Neural cell (in vitro differentiated cells): ENCODE results near the gene RNU2-63P. TPM values are rescaled to one million over a fixed set of nuclear protein-coding genes. Genes with fewer than 3 reads are reported as not detected.
"Not testable (repeated sequence)": the region's sequence is repeated elsewhere in the genome, so short reads cannot be mapped to it uniquely, and the experiment has no call there.

Experiments
- H2AFZ ChIP-seq: fragments of 200-600, 300-800 bp; sonication (generic), shearing (Covaris generic); 2 replicates; pipeline ENCODE4 v1.6.0; 2014; ENCODE audit warnings: low read depth, mild to moderate bottlenecking, antibody characterized with exemption, low read length, moderate library complexity
- H3F3A ChIP-seq: fragments of 200-600 bp; shearing (Covaris generic); 2 replicates; pipeline ENCODE4 v1.6.1; 2016; ENCODE audit warnings: mild to moderate bottlenecking, moderate library complexity, mixed read lengths, antibody characterized with exemption, low read length; ENCODE audit not compliant: insufficient read depth, poor library complexity, severe bottlenecking
- H3K27ac ChIP-seq: fragments of 200-600, 300-800 bp; sonication (generic), shearing (Covaris generic); 2 replicates; pipeline ENCODE4 v1.5.1; 2014; ENCODE audit warnings: mild to moderate bottlenecking, low read length, moderate library complexity
- H3K27me3 ChIP-seq: fragments of 300-800, 200-600 bp; sonication (generic), shearing (Covaris generic); 2 replicates; pipeline ENCODE4 v1.6.0; 2014; ENCODE audit warnings: mild to moderate bottlenecking, low read depth, low read length, moderate library complexity; ENCODE audit not compliant: insufficient read depth
- H3K36me3 ChIP-seq: fragments of 300-800, 200-600 bp; sonication (generic), shearing (Covaris generic); 2 replicates; pipeline ENCODE4 v1.5.1; 2014; ENCODE audit warnings: mild to moderate bottlenecking, antibody characterized with exemption, low read length, moderate library complexity; ENCODE audit not compliant: insufficient read depth
- H3K4me2 ChIP-seq: fragments of 300-800, 200-600 bp; sonication (generic), shearing (Covaris generic); 2 replicates; pipeline ENCODE4 v1.6.0; 2014; ENCODE audit warnings: mild to moderate bottlenecking, low read length
- H3K4me3 ChIP-seq: fragments of 300-800, 200-600 bp; sonication (generic), shearing (Covaris generic); 2 replicates; pipeline ENCODE4 v1.5.1; 2014; ENCODE audit warnings: mild to moderate bottlenecking, low read length, moderate library complexity
- H3K79me2 ChIP-seq: fragments of 200-600 bp; shearing (Covaris generic); replicated peaks from 2 replicates; pipeline ENCODE4 v1.6.0; 2014; ENCODE audit warnings: mild to moderate bottlenecking, low read length, moderate library complexity; ENCODE audit not compliant: insufficient read depth
- H3K9ac ChIP-seq: fragments of 300-800, 200-600 bp; sonication (generic), shearing (Covaris generic); 2 replicates; pipeline ENCODE4 v1.6.1; 2016; ENCODE audit warnings: mild to moderate bottlenecking, low read length, mixed read lengths
- H3K9me2 ChIP-seq: fragments of 200-600 bp; shearing (Covaris generic); 2 replicates; pipeline ENCODE4 v1.6.1; 2016; ENCODE audit warnings: mild to moderate bottlenecking, low read length, mixed read lengths; ENCODE audit not compliant: insufficient read depth
- H3K9me3 ChIP-seq: fragments of 200-600, 300-800 bp; sonication (generic), shearing (Covaris generic); 2 replicates; pipeline ENCODE4 v1.6.1; 2016; ENCODE audit warnings: mild to moderate bottlenecking, mixed run types, low read length, moderate library complexity, mixed read lengths
- H4K20me1 ChIP-seq: fragments of 200-600 bp; shearing (Covaris generic); 2 replicates; pipeline ENCODE4 v1.6.1; 2016; ENCODE audit warnings: mild to moderate bottlenecking, mixed run types; ENCODE audit not compliant: insufficient read depth
- CTCF ChIP-seq: fragments of 450-650 bp; IDR thresholded peaks from 2 replicates; pipeline ENCODE4 v1.5.1; 2014; ENCODE audit warnings: antibody characterized with exemption, mild to moderate bottlenecking, moderate library complexity; ENCODE audit not compliant: poor library complexity, severe bottlenecking
- EP300 ChIP-seq: fragments of 450-650 bp; conservative IDR thresholded peaks from 2 replicates; pipeline ENCODE4 v1.6.1; 2014; ENCODE audit warnings: antibody characterized with exemption, mild to moderate bottlenecking, moderate library complexity; ENCODE audit not compliant: poor library complexity, severe bottlenecking
- EZH2 ChIP-seq: fragments of 200-600, 300-800 bp; shearing (Covaris generic), sonication (generic); IDR thresholded peaks from 2 replicates; pipeline ENCODE4 v1.6.1; 2014; ENCODE audit warnings: antibody characterized with exemption, low read length, borderline replicate concordance, mild to moderate bottlenecking; ENCODE audit not compliant: insufficient read depth, poor library complexity, severe bottlenecking
- MXI1 ChIP-seq: fragments of 450-650 bp; conservative IDR thresholded peaks from 2 replicates; pipeline ENCODE4 v1.6.1; 2014; ENCODE audit warnings: antibody characterized with exemption, mild to moderate bottlenecking; ENCODE audit not compliant: poor library complexity, severe bottlenecking
- POLR2AphosphoS5 ChIP-seq: IDR thresholded peaks from 2 replicates; pipeline ENCODE4 v1.6.1; 2012
- RAD21 ChIP-seq: fragments of 450-650 bp; conservative IDR thresholded peaks from 2 replicates; pipeline ENCODE4 v1.6.1; 2014; ENCODE audit warnings: antibody characterized with exemption, mild to moderate bottlenecking, moderate library complexity
- REST ChIP-seq: IDR thresholded peaks from 2 replicates; pipeline ENCODE4 v1.6.1; 2012; ENCODE audit warnings: borderline replicate concordance
- SMC3 ChIP-seq: fragments of 450-650 bp; conservative IDR thresholded peaks from 2 replicates; pipeline ENCODE4 v1.6.1; 2014; ENCODE audit warnings: antibody characterized with exemption, mild to moderate bottlenecking, moderate library complexity; ENCODE audit not compliant: poor library complexity
- TAF1 ChIP-seq: IDR thresholded peaks from 2 replicates; pipeline ENCODE4 v1.6.1; 2012; ENCODE audit warnings: low read depth
- polyA plus RNA-seq: library from polyadenylated mRNA; depleted of rRNA; stranded (reverse); fragments of >200 nt; gene quantifications from 2 replicates; pipeline ENCODE4 v1.2.3, GENCODE V29; 2014

RNU2-63P gene
- polyA plus RNA-seq, 1 donor from 2014 or later = not detected

- not testable (repeated sequence) for H3K9me2 ChIP-seq, H3K27ac ChIP-seq, H3K9ac ChIP-seq, H3F3A ChIP-seq, H2AFZ ChIP-seq, H3K4me2 ChIP-seq, H3K27me3 ChIP-seq, H4K20me1 ChIP-seq, H3K9me3 ChIP-seq, H3K36me3 ChIP-seq, H3K79me2 ChIP-seq
- peak overlapping the region; percentile 70 for H3K4me3 ChIP-seq
Measured at GRCh38 chr2:88017780-88018038, 1.4 kb upstream of the RNU2-63P start.

GRCh38 chr2:88016960-88017779 is 823 bp upstream of the RNU2-63P start:
- no peak for TF ChIP-seq CTCF
- no peak for TF ChIP-seq TAF1
- TF ChIP-seq REST = no peak
- TF ChIP-seq EP300 = no peak
- TF ChIP-seq MXI1 = no peak
- no peak for TF ChIP-seq SMC3
- no peaks in the 10 kb centered on the region for H3K27me3 ChIP-seq
- peak overlapping the region; percentile 70 for H3K4me3 ChIP-seq
- peak overlapping the region; percentile 64 for H3K9ac ChIP-seq
- H3K9me3 ChIP-seq = no peaks in the 10 kb centered on the region
- H3K79me2 ChIP-seq = no peaks in the 10 kb centered on the region
- no peak overlapping the region for H3K4me2 ChIP-seq
- H2AFZ ChIP-seq = peak overlapping the region; percentile 56
- H4K20me1 ChIP-seq = no peaks in the 10 kb centered on the region
- no peaks in the 10 kb centered on the region for H3K36me3 ChIP-seq
- peak overlapping the region; percentile 33 for H3K27ac ChIP-seq
- no peaks in the 10 kb centered on the region for H3K9me2 ChIP-seq
- no peaks in the 10 kb centered on the region for H3F3A ChIP-seq

GRCh38 chr2:88011011-88011410 is 5.3 kb downstream of the RNU2-63P start:
- no peaks in the 10 kb centered on the region for H3F3A ChIP-seq
- no peaks in the 10 kb centered on the region for H3K9me2 ChIP-seq
- no peaks in the 10 kb centered on the region for H3K79me2 ChIP-seq
- H3K36me3 ChIP-seq = no peaks in the 10 kb centered on the region
- no peaks in the 10 kb centered on the region for H3K9me3 ChIP-seq
- TF ChIP-seq CTCF (no peak), MXI1 (no peak), EZH2 (no peak), EP300 (no peak), RAD21 (no peak), POLR2AphosphoS5 (no peak), SMC3 (no peak), REST (no peak), TAF1 (no peak)
- H3K27ac ChIP-seq = no peak overlapping the region
- H4K20me1 ChIP-seq = no peaks in the 10 kb centered on the region
- no peak overlapping the region for H2AFZ ChIP-seq
- no peak overlapping the region for H3K4me2 ChIP-seq
- no peaks in the 10 kb centered on the region for H3K27me3 ChIP-seq
- no peak overlapping the region for H3K9ac ChIP-seq
- no peak overlapping the region for H3K4me3 ChIP-seq
